GM18951 (cell line): ENCODE results near the gene THEM4.
"Not testable (repeated sequence)": the region's sequence is repeated elsewhere in the genome, so short reads cannot be mapped to it uniquely, and the experiment has no call there.

Source experiments
- POLR2A ChIP-seq: IDR thresholded peaks from 4 replicates; pipeline ENCODE4 v1.6.1; 2011; ENCODE audit warnings: mild to moderate bottlenecking; ENCODE audit not compliant: insufficient read length, insufficient read depth; ENCODE audit errors: extremely low read depth
- in situ Hi-C: fragments of 300-500 bp; cut with MboI; formaldehyde crosslinking; loops from one replicate; pipeline ENCODE4 v1.12.0; 2022; ENCODE audit warnings: low sequenced_read_pairs, mixed read lengths, inconsistent platforms; ENCODE audit not compliant: unreplicated experiment

THEM4 gene

GRCh38 chr1:151855933-151856332 is 53.4 kb downstream of the THEM4 start:
- no peak for TF ChIP-seq POLR2A
- in situ Hi-C loops = no loop called here

- in situ Hi-C loops = not testable (repeated sequence)
These were observed 53.8 kb downstream of the THEM4 start for GRCh38 chr1:151855516-151855915.

- no peak for TF ChIP-seq POLR2A
- in situ Hi-C loops = no loop called here
These were observed 54.7 kb downstream of the THEM4 start for GRCh38 chr1:151854658-151855057.

GRCh38 chr1:151853411-151853943 is 55.8 kb downstream of the THEM4 start, which contains the start of gene THEM5:
Gene THEM5 (minus strand): TSS chr1:151853712. CDS start chr1:151853565, 147 bp downstream.
- no peak for TF ChIP-seq POLR2A
- in situ Hi-C loops = no loop called here

GRCh38 chr1:151852733-151853132 is 56.6 kb downstream of the THEM4 start:
- no peak for TF ChIP-seq POLR2A
- in situ Hi-C loops = no loop called here

GRCh38 chr1:151851886-151852285 is 57.4 kb downstream of the THEM4 start:
- TF ChIP-seq POLR2A = no peak
- in situ Hi-C loops = no loop called here

GRCh38 chr1:151849871-151850270 is 59.4 kb downstream of the THEM4 start:
- TF ChIP-seq POLR2A = no peak
- in situ Hi-C loops = loop anchor here (25.0 kb wide), 1 partner anchor 263 kb away; no protein-coding TSS in a partner anchor

GRCh38 chr1:151849126-151849525 is 60.2 kb downstream of the THEM4 start:
- in situ Hi-C loops = loop anchor here (25.0 kb wide), 1 partner anchor 262 kb away; no protein-coding TSS in a partner anchor
- TF ChIP-seq POLR2A = no peak

GRCh38 chr1:151847867-151848596 is 61.3 kb downstream of the THEM4 start:
- TF ChIP-seq POLR2A = no peak
- in situ Hi-C loops = loop anchor here (25.0 kb wide), 1 partner anchor 261 kb away; no protein-coding TSS in a partner anchor

GRCh38 chr1:151846686-151847237 is 62.5 kb downstream of the THEM4 start:
- in situ Hi-C loops = loop anchor here (25.0 kb wide), 1 partner anchor 259 kb away; no protein-coding TSS in a partner anchor
- no peak for TF ChIP-seq POLR2A

- TF ChIP-seq POLR2A = no peak
- in situ Hi-C loops = loop anchor here (25.0 kb wide), 1 partner anchor 259 kb away; no protein-coding TSS in a partner anchor
These were observed 63.2 kb downstream of the THEM4 start for GRCh38 chr1:151846062-151846568.

- TF ChIP-seq POLR2A = no peak
- in situ Hi-C loops = loop anchor here (25.0 kb wide), 1 partner anchor 256 kb away; no protein-coding TSS in a partner anchor
These were observed 65.9 kb downstream of the THEM4 start for GRCh38 chr1:151843398-151843797.

- in situ Hi-C loops = loop anchor here (25.0 kb wide), 1 partner anchor 254 kb away; no protein-coding TSS in a partner anchor
- TF ChIP-seq POLR2A = no peak
These were observed 68.2 kb downstream of the THEM4 start for GRCh38 chr1:151841141-151841540.

GRCh38 chr1:151840421-151840820 is 68.9 kb downstream of the THEM4 start:
- TF ChIP-seq POLR2A = no peak
- in situ Hi-C loops = loop anchor here (25.0 kb wide), 1 partner anchor 253 kb away; no protein-coding TSS in a partner anchor
